ENCODE data around the gene PSMB7.

The PSMB7 gene

DNA sequence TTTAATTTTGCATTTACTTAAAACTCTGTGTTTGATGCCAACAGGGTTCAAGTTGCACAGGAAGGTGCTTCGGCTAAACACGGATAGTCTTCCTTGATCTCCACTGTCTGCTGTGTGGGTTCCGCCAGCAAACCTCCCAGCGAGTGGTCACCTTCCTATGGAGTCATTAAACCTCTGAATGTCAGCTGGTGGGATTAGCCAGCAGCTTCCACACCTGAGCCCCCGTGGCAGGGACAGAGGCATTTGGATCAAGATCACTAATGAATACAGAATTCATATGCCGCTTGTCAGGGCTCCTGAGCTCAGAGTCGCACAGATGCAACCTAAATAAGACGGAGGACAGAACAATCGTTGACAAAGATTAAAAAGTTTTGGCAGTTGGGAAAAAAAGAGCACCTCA, 39.5 kb downstream of the PSMB7 start:
- CTCF ChIA-PET = no interaction called here
- DNase-seq (ENCODE audit: low spot score) = no peak
- TF ChIP-seq, protein P1, sequence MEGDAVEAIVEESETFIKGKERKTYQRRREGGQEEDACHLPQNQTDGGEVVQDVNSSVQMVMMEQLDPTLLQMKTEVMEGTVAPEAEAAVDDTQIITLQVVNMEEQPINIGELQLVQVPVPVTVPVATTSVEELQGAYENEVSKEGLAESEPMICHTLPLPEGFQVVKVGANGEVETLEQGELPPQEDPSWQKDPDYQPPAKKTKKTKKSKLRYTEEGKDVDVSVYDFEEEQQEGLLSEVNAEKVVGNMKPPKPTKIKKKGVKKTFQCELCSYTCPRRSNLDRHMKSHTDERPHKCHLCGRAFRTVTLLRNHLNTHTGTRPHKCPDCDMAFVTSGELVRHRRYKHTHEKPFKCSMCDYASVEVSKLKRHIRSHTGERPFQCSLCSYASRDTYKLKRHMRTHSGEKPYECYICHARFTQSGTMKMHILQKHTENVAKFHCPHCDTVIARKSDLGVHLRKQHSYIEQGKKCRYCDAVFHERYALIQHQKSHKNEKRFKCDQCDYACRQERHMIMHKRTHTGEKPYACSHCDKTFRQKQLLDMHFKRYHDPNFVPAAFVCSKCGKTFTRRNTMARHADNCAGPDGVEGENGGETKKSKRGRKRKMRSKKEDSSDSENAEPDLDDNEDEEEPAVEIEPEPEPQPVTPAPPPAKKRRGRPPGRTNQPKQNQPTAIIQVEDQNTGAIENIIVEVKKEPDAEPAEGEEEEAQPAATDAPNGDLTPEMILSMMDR (conservative IDR thresholded peaks at IDR 0.05; ENCODE audit: low read depth) = no peak
- POLR2A ChIA-PET (ENCODE audit: low non-redundant PET) = no interaction called here
- H3K27ac ChIP-seq = no peak overlapping the region

DNA sequence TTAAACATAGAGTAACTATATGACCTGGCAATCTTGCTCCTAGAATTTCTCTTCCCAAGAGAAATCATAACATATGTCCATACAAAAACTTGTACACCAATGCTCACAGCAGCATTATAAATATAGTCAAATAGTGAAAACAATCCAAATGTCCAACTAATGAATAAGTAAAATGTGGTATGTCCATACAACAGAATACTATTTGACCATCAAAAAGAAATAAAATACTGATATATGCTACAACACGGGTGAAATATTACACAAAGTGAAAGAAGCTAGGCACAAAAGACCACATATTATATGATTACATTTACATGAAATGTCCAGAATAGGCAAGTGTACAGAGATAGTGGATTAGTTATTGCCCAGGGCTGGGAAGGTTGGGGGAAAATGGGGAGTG, 41.4 kb downstream of the PSMB7 start:
- ChIA-PET POLR2A (ENCODE audit: low non-redundant PET) (no interaction called here), CTCF (interaction anchor here (0.6 kb wide), 1 partner anchor 12 kb away, joined by 3 read pairs; no protein-coding TSS in a partner anchor)
- no peak overlapping the region for H3K27ac ChIP-seq
- TF ChIP-seq, protein P1 (conservative IDR thresholded peaks at IDR 0.05; ENCODE audit: low read depth) = no peak
- no peak for DNase-seq (ENCODE audit: low spot score)

DNA sequence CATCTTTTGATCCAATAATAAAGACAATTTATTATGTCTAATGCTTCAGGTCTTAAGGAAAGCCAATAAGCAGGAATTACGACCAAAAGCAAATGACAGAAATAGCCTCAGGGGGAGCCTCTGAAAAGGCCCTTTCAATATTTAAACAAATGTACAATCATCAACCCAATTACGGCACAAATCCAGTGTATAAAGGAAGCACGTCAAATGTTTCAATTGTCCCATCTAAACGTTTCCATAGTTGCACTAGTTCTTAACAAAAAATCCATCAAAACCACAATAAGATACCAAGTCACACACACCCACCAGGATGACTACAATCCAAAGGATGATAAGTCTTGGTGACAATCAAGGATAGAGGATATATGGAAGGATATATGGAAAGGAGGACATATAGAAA, 41.9 kb downstream of the PSMB7 start:
- POLR2A ChIA-PET (ENCODE audit: low non-redundant PET) = no interaction called here
- TF ChIP-seq, protein P1 (conservative IDR thresholded peaks at IDR 0.05; ENCODE audit: low read depth) = no peak
- no peak for DNase-seq (ENCODE audit: low spot score)
- H3K27ac ChIP-seq = no peak overlapping the region
- CTCF ChIA-PET = no interaction called here

GRCh38 chr9:124372038-124372437, 43.2 kb downstream of the PSMB7 start:
- DNase-seq (ENCODE audit: low spot score) = no peak
- H3K27ac ChIP-seq = no peak overlapping the region
- ChIA-PET POLR2A (ENCODE audit: low non-redundant PET) (no interaction called here), CTCF (no interaction called here)
- TF ChIP-seq, protein P1 (conservative IDR thresholded peaks at IDR 0.05; ENCODE audit: low read depth) = no peak

DNA sequence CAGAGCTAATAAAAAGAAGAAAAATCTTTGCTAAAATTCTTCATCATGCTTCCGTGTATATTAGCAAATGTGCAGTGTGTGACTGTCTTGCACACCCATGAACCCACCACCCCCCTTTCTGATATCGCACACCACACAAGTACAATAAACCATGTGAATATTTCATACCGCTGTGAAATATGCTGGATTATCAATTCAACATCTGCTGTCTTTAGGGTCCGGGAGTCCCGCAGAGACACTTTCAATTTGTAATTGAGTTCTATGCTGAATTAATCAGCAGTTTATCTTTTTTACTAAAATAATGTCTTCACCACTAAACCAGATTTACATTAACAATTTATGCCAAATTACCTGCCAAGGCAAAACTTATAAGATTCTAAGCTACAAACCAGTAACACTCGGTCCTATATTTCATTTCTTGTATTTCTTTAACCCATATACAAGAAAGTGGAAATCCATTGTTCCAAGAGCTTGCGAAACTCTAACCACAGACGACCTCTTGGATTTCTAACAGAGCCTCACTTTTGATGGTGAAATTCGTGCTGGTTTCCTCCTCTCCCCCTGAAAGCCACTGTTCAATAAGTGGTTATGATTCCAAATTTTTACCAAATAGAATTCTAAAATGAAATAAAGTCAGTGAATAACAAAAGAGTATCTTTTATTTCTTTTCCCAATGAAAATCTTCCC, 44.2 kb downstream of the PSMB7 start:
- CTCF ChIA-PET = interaction anchor here (1.1 kb wide), 1 partner anchor 8 kb away, joined by 4 read pairs; no protein-coding TSS in a partner anchor
- no peak for DNase-seq (ENCODE audit: low spot score)
- TF ChIP-seq, protein P1 (conservative IDR thresholded peaks at IDR 0.05; ENCODE audit: low read depth) = no peak
- no peak overlapping the region for H3K27ac ChIP-seq
- POLR2A ChIA-PET (ENCODE audit: low non-redundant PET) = no interaction called here

GRCh38 chr9:124369231-124369797, 45.9 kb downstream of the PSMB7 start:
- TF ChIP-seq, protein P1 (conservative IDR thresholded peaks at IDR 0.05; ENCODE audit: low read depth) = no peak
- ChIA-PET CTCF (no interaction called here), POLR2A (ENCODE audit: low non-redundant PET) (no interaction called here)
- H3K27ac ChIP-seq = no peak overlapping the region
- no peak for DNase-seq (ENCODE audit: low spot score)
